MCF 10A (cell line): Measurements from ENCODE around the gene RAD51C. TPM values are rescaled to one million over a fixed set of nuclear protein-coding genes. Genes with fewer than 3 reads are reported as not detected.
"Not testable (repeated sequence)": the region's sequence is repeated elsewhere in the genome, so short reads cannot be mapped to it uniquely, and the experiment has no call there.

Source experiments
- BruUV-seq: library from RNA; stranded (reverse); fragments of 400-500 nt; replicated peaks from 2 replicates; lab custom pipeline; 2021; lab: Mats Ljungman, UMichigan
- CTCF ChIA-PET: fragments of 300-600 bp; sonication (Branson Sonifier 250); formaldehyde crosslinking; extraction: SDS; loops from one replicate; lab custom pipeline; 2021; ENCODE audit warnings: antibody characterized with exemption, inconsistent platforms; lab: Yijun Ruan, JAX
- POLR2A ChIA-PET: fragments of 300-600, 350-650 bp; sonication (Branson Sonifier 250); formaldehyde crosslinking; extraction: SDS; loops from one replicate; lab custom pipeline; 2020; ENCODE audit warnings: antibody characterized with exemption, inconsistent platforms; lab: Yijun Ruan, JAX
- DNase-seq: peaks from one replicate; pipeline ENCODE4 v3.0.0-alpha.2; 2018; ENCODE audit not compliant: unreplicated experiment
- H3K27ac Mint-ChIP-seq: one replicate; pipeline ENCODE4 v1.8.0; 2022; ENCODE audit warnings: mild to moderate bottlenecking, low read depth, mixed read lengths; ENCODE audit not compliant: unreplicated experiment
- H3K27me3 Mint-ChIP-seq: one replicate; pipeline ENCODE4 v1.8.0; 2022; ENCODE audit warnings: mixed read lengths; ENCODE audit not compliant: insufficient read depth, unreplicated experiment
- H3K36me3 Mint-ChIP-seq: one replicate; pipeline ENCODE4 v1.8.0; 2022; ENCODE audit warnings: mild to moderate bottlenecking, moderate library complexity, mixed read lengths; ENCODE audit not compliant: insufficient read depth, unreplicated experiment
- H3K4me1 Mint-ChIP-seq: one replicate; pipeline ENCODE4 v1.8.0; 2022; ENCODE audit warnings: mixed read lengths; ENCODE audit not compliant: insufficient read depth, unreplicated experiment
- H3K4me3 Mint-ChIP-seq: one replicate; pipeline ENCODE4 v1.8.0; 2022; ENCODE audit warnings: mild to moderate bottlenecking, moderate library complexity, mixed read lengths; ENCODE audit not compliant: unreplicated experiment
- H3K9me3 Mint-ChIP-seq: one replicate; pipeline ENCODE4 v1.8.0; 2022; ENCODE audit warnings: mixed read lengths; ENCODE audit not compliant: unreplicated experiment
- CTCF ChIP-seq: fragments of 200-600 bp; IDR thresholded peaks from one replicate; pipeline ENCODE4 v1.8.0; 2022; ENCODE audit warnings: antibody characterized with exemption, mild to moderate bottlenecking; ENCODE audit not compliant: unreplicated experiment
- intact Hi-C: fragments of 100-400 bp; cut with micrococcal nuclease; formaldehyde crosslinking; loops from 2 replicates; pipeline ENCODE4 v1.14.1; 2022
- total RNA-seq: library from RNA; stranded (reverse); gene quantifications from 2 replicates; pipeline ENCODE4 v1.2.3, GENCODE V29; 2022

The RAD51C gene
- total RNA-seq, 1 experiment from 2014 or later: 59.5 TPM

- intact Hi-C loops: loop anchor here (1.0 kb wide), 3 partner anchors 20 to 141 kb away; no protein-coding TSS in a partner anchor
- H3K36me3 Mint-ChIP-seq: peaks cover 8% of the 10 kb centered on the region
- no peaks in the 10 kb centered on the region for H3K27me3 Mint-ChIP-seq
- peak; percentile 97 for DNase-seq
- CTCF ChIA-PET: interaction anchor here (0.7 to 1.2 kb wide), 3 partner anchors 24 to 238 kb away, joined by 3 to 5 read pairs (median 4); no protein-coding TSS in a partner anchor
- no peak for TF ChIP-seq CTCF
- H3K4me1 Mint-ChIP-seq: peaks cover 13% of the 10 kb centered on the region
- peak overlapping the region; percentile 99 for H3K27ac Mint-ChIP-seq
- BruUV-seq: TSS peak; percentile 99
- POLR2A ChIA-PET: interaction anchor here (0.6 to 4.1 kb wide), 11 partner anchors 9 to 477 kb away, joined by 3 to 83 read pairs (median 4); partner anchors contain the start of genes RAD51C and TEX14
- peak overlapping the region; percentile 69 for H3K4me3 Mint-ChIP-seq
- no peaks in the 10 kb centered on the region for H3K9me3 Mint-ChIP-seq
These were observed 33.3 kb upstream of the RAD51C start for GRCh38 chr17:58658804-58659713.

GRCh38 chr17:58659714-58660084, 32.7 kb upstream of the RAD51C start:
- H3K4me1 Mint-ChIP-seq: peaks cover 13% of the 10 kb centered on the region
- DNase-seq, H3K27me3 Mint-ChIP-seq, BruUV-seq, H3K36me3 Mint-ChIP-seq, H3K9me3 Mint-ChIP-seq: not testable (repeated sequence)
- H3K27ac Mint-ChIP-seq: peak overlapping the region; percentile 99
- POLR2A ChIA-PET: interaction anchor here (0.6 to 4.1 kb wide), 10 partner anchors 8 to 476 kb away, joined by 3 to 83 read pairs (median 4); partner anchors contain the start of genes RAD51C and TEX14
- intact Hi-C loops: loop anchor here (1.0 kb wide), 3 partner anchors 20 to 141 kb away; no protein-coding TSS in a partner anchor
- CTCF ChIA-PET: interaction anchor here (1.0 to 1.2 kb wide), 2 partner anchors 23 to 83 kb away, joined by 3 to 4 read pairs; no protein-coding TSS in a partner anchor
- peak overlapping the region; percentile 69 for H3K4me3 Mint-ChIP-seq

GRCh38 chr17:58660621-58661020, 31.8 kb upstream of the RAD51C start:
- TF ChIP-seq CTCF: no peak
- no TSS peak for BruUV-seq
- Mint-ChIP-seq H3K4me1 (peaks cover 13% of the 10 kb centered on the region), H3K27ac (no peak overlapping the region), H3K36me3 (peaks cover 8% of the 10 kb centered on the region), H3K4me3 (peak overlapping the region; percentile 41), H3K27me3 (no peaks in the 10 kb centered on the region), H3K9me3 (no peaks in the 10 kb centered on the region)
- intact Hi-C loops: no loop called here
- ChIA-PET CTCF (interaction anchor here (0.5 kb wide), 1 partner anchor 862 kb away, joined by 3 read pairs; no protein-coding TSS in a partner anchor), POLR2A (interaction anchor here (0.9 to 4.1 kb wide), 5 partner anchors 18 to 142 kb away, joined by 3 to 83 read pairs (median 13); partner anchors contain the start of genes RAD51C and TEX14)
- DNase-seq: no peak

GRCh38 chr17:58661499-58661898, 30.9 kb upstream of the RAD51C start:
- no peak for DNase-seq
- POLR2A ChIA-PET: interaction anchor here (0.6 kb wide), 1 partner anchor 21 kb away, joined by 3 read pairs; no protein-coding TSS in a partner anchor
- peaks cover 13% of the 10 kb centered on the region for H3K4me1 Mint-ChIP-seq
- H3K36me3 Mint-ChIP-seq: peaks cover 8% of the 10 kb centered on the region
- H3K27me3 Mint-ChIP-seq: no peaks in the 10 kb centered on the region
- CTCF ChIA-PET: no interaction called here
- intact Hi-C loops: no loop called here
- no TSS peak for BruUV-seq
- no peak overlapping the region for H3K4me3 Mint-ChIP-seq
- no peaks in the 10 kb centered on the region for H3K9me3 Mint-ChIP-seq
- H3K27ac Mint-ChIP-seq: no peak overlapping the region
- no peak for TF ChIP-seq CTCF
